K562 (cell line): ENCODE results near the gene SNCB. TPM values are rescaled to one million over a fixed set of nuclear protein-coding genes. Genes with fewer than 3 reads are reported as not detected.

ENCODE experiments used
- ELK3 ChIP-seq: fragments of 450-650 bp; formaldehyde crosslinking; IDR thresholded peaks from 2 replicates; pipeline ENCODE4 v1.4.0; 2020; ENCODE audit warnings: mild to moderate bottlenecking
- FOSL1 ChIP-seq: fragments of 200-800 bp; sonication (Bioruptor generic); conservative IDR thresholded peaks from 2 replicates; pipeline ENCODE4 v1.6.1; 2016; ENCODE audit warnings: missing genetic modification characterization, missing compliant biosample characterization
- HDAC1 ChIP-seq, 2 experiments: fragments of 450-650 bp; IDR thresholded peaks; 2 replicates each; pipeline ENCODE4 v1.6.1; 2016 to 2017; ENCODE audit warnings: inconsistent platforms in 1 of 2, mild to moderate bottlenecking in 1 of 2, moderate library complexity in 1 of 2
- IFI16 ChIP-seq: fragments of 250-450 bp; sonication (Bioruptor Pico); IDR thresholded peaks from 2 replicates; pipeline ENCODE4 v2.1.2; 2022; ENCODE audit warnings: mild to moderate bottlenecking, inconsistent platforms
- MCM5 ChIP-seq: fragments of 450-650 bp; IDR thresholded peaks from 2 replicates; pipeline ENCODE4 v1.6.1; 2016; ENCODE audit warnings: low read depth
- SMARCB1 ChIP-seq: IDR thresholded peaks from 2 replicates; pipeline ENCODE4 v1.6.1; 2011; ENCODE audit warnings: improper control_type of control experiment, low read depth; ENCODE audit not compliant: insufficient read length
- TFAP4 ChIP-seq: sonication (generic); formaldehyde crosslinking; IDR thresholded peaks from 2 replicates; pipeline ENCODE4 v1.8.0; 2022; ENCODE audit warnings: missing genetic modification reagents, mild to moderate bottlenecking, moderate library complexity, borderline replicate concordance
- ZNF77 ChIP-seq: fragments of 250-450 bp; sonication (Bioruptor Pico); IDR thresholded peaks from 2 replicates; pipeline ENCODE4 v1.5.0; 2020
- ZNF830 ChIP-seq: fragments of 250-450 bp; sonication (Bioruptor Pico); IDR thresholded peaks from 2 replicates; pipeline ENCODE4 v1.5.0; 2021; ENCODE audit warnings: mild to moderate bottlenecking
- polyA plus RNA-seq, 8 experiments: library from polyadenylated mRNA; depleted of rRNA in 4 of 8; stranded (reverse) in 5 of 8; unstranded in 3 of 8; fragments of >200 nt; fragmentation: Nextera tagmentation in 2 of 8; fragmentation: Illumina TruSeq in 1 of 8; extraction: Ambion mirVana in 2 of 8; extraction: Trizol in 1 of 8; gene quantifications; 2 replicates each; pipeline versions ENCODE4 v1.2.1 to v1.2.3, GENCODE V29; 2011 to 2014; ENCODE audit warnings: inconsistent platforms in 1 of 8, missing spikeins in 1 of 8
- total RNA-seq, 7 experiments: library from RNA; depleted of rRNA in 6 of 7; stranded (reverse); fragments of >200 nt in 6 of 7; fragmentation: Illumina TruSeq in 2 of 7; extraction: Trizol in 2 of 7; gene quantifications; 2 replicates each; pipeline versions ENCODE4 v1.2.1 to v1.2.3, GENCODE V29; 2011 to 2021; ENCODE audit warnings: low replicate concordance in 1 of 7
- TF ChIP-seq, protein P1 (sequence below), 2 experiments: IDR thresholded peaks; 2 replicates each; pipeline ENCODE4 v1.6.1; 2011; ENCODE audit warnings: borderline replicate concordance in 1 of 2, control low read depth in 1 of 2, low read depth in 1 of 2, low read length in 1 of 2, mild to moderate bottlenecking in 1 of 2, mixed read lengths in 1 of 2, moderate library complexity in 1 of 2; ENCODE audit not compliant: insufficient read depth in 1 of 2, insufficient read length in 1 of 2, poor library complexity in 1 of 2, severe bottlenecking in 1 of 2; ENCODE audit errors: extremely low read depth in 1 of 2

SNCB gene
- total and polyA plus RNA-seq, 9 of the 15 experiments (the other 6 are each of a cell fraction or from before 2014, with no cell fraction given), result not detected

DNA sequence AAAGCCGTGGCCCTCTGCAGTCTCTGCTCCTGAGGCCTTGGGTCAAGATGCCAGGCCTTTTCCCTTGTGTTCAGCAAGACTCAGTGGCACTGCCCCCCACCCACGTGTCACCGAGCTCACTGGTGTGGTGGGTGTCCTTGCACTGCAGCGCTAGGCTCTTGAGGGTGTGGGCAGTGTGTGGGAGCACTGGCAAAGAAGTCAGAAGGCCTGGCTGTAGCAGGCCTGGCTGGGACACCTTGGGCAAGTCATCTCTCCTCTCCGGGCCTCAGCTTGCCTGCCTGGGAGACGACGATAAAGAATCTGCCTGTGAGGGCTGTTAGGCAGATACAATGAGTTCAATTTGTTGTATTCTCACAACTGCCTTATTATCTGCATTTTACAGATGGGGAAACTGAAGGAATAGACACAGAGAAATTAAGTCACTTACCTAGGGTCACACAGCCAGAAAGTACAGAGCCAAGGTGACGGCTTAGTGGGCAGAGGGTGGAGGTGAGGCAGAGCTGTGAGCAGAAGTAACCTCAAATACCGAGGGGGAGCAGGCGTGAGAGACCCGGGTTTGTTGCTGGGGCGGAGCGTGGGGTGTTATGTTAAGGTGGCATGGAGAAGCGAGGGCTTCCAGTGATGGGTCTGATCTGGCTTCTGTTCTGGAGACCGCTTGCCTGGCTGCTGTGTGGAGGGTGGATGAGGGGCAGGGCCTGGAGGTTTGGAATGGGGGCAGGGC lies 18.3 kb upstream of the SNCB start (continued):
- TF ChIP-seq FOSL1 (tag) (no peak), ELK3 (no peak), ZNF830 (CRISPR knock-in tag) (no peak), IFI16 (no peak), ZNF77 (CRISPR knock-in tag) (no peak), HDAC1 (IDR thresholded peaks at IDR 0.05) (peak in 1 of 2 experiments; percentile 45; a peak in 1 of 4 replicates), MCM5 (no peak), SMARCB1 (no peak), TFAP4 (CRISPR knock-in tag) (peak; percentile 58)
- TF ChIP-seq, protein P1, sequence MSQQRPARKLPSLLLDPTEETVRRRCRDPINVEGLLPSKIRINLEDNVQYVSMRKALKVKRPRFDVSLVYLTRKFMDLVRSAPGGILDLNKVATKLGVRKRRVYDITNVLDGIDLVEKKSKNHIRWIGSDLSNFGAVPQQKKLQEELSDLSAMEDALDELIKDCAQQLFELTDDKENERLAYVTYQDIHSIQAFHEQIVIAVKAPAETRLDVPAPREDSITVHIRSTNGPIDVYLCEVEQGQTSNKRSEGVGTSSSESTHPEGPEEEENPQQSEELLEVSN (IDR thresholded peaks at IDR 0.05; ENCODE audit: borderline replicate concordance in 1 of 2, extremely low read depth in 1 of 2, insufficient read depth in 1 of 2, insufficient read length in 1 of 2, low read depth in 1 of 2, low read length in 1 of 2, poor library complexity in 1 of 2, severe bottlenecking in 1 of 2), result no peak
- TF ChIP-seq, all 486 proteins: peak for 64
